ENCODE data around the gene TCERG1L. TPM values are rescaled to one million over a fixed set of nuclear protein-coding genes. Genes with fewer than 3 reads are reported as not detected.

Gene TCERG1L
- total and polyA plus RNA-seq, 4 donors, result 0.02 to 0.09 (median 0.08) TPM; not detected in 1

DNA sequence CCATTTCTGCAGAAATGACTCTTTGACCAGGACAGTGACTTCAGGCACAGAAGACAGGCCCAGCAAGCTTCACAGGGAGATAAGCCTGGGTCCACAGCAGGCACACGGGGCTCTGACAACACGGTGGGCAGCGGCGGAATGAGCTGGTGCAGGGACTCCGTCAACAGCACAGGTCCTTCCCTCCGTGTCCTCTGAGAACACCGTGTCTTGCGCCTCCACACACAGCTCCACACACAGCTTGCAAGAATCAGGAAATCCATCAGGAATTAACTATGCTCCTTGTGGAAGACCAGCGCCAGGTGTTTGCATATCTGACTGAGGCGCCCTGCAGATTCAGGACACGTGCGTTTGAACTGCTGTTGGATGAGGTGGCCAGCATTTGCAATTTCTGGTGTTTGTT, 39.6 kb downstream of the TCERG1L start:
- H3K4me3 ChIP-seq, result no peak overlapping the region
- H3K4me1 ChIP-seq (ENCODE audit: control insufficient read depth in 5 of 5, insufficient read depth in 5 of 5, low read length in 5 of 5), result peaks cover 0 to 8% (median 0%) of the 10 kb centered on the region in 5 donors
- peaks cover 0 to 3% (median 0%) of the 10 kb centered on the region in 4 donors for H3K9me3 ChIP-seq (ENCODE audit: control insufficient read depth in 4 of 4, insufficient read depth in 3 of 4, low read length in 3 of 4)
- no peaks in the 10 kb centered on the region for H3K36me3 ChIP-seq (ENCODE audit: control insufficient read depth in 4 of 4, insufficient read depth in 4 of 4, low read length in 4 of 4)
- H3K27ac ChIP-seq (ENCODE audit: low read depth in 1 of 2, low read length in 1 of 2), result no peak overlapping the region
- DNase-seq (no peak), ATAC-seq (ENCODE audit: insufficient read depth, low FRiP score) (no peak)
- H3K27me3 ChIP-seq (ENCODE audit: control insufficient read depth in 3 of 3, insufficient read depth in 3 of 3, low read length in 2 of 3), result peaks cover 0 to 5% (median 3%) of the 10 kb centered on the region in 3 donors
- TF ChIP-seq, protein P1, sequence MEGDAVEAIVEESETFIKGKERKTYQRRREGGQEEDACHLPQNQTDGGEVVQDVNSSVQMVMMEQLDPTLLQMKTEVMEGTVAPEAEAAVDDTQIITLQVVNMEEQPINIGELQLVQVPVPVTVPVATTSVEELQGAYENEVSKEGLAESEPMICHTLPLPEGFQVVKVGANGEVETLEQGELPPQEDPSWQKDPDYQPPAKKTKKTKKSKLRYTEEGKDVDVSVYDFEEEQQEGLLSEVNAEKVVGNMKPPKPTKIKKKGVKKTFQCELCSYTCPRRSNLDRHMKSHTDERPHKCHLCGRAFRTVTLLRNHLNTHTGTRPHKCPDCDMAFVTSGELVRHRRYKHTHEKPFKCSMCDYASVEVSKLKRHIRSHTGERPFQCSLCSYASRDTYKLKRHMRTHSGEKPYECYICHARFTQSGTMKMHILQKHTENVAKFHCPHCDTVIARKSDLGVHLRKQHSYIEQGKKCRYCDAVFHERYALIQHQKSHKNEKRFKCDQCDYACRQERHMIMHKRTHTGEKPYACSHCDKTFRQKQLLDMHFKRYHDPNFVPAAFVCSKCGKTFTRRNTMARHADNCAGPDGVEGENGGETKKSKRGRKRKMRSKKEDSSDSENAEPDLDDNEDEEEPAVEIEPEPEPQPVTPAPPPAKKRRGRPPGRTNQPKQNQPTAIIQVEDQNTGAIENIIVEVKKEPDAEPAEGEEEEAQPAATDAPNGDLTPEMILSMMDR (IDR thresholded peaks at IDR 0.05; ENCODE audit: control extremely low read depth, extremely low read depth), result no peak
- no peak overlapping the region for H3K9ac ChIP-seq (ENCODE audit: insufficient read depth in 1 of 2, low read length in 2 of 2)
- WGBS, 2 donors, result 84 to 86% methylated on average over 12 of the region's 12 CpGs

DNA sequence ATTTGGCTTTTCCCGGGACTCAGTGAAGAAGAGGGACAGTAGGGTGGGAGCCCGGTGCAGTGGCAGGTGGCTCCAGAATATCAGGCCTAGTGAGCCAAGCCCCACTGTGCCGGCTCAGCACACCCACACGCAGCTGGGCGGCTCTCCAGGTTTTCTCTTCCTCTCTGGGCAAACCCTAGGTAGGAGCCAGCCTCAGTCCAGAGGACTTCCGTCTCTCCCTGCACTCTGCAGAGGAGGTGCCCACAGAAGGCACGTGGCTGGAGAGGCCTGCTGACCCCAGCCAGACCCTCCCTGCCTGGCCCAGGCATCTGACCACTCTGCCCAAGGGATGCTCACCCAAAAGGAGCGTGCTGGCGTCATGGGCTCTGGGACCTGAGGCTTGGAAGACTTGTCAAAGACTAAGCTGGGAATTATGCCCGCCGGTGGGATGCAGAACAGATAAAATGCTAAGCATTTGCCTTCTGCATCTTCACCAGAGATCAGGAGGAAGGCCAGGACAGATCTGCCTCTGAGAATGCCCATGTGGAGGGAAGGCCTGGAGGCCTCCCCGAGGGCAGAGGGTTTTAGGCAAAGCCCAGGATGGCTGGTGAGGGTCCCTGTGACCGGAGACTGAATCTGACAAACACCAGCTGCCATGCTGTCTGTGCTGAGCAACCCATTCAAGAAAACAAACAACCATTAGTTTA, 40.2 kb downstream of the TCERG1L start:
- Histone ChIP-seq H3K27me3 (ENCODE audit: control insufficient read depth in 3 of 3, insufficient read depth in 3 of 3, low read length in 2 of 3) (peaks cover 0 to 5% (median 2%) of the 10 kb centered on the region in 3 donors), H3K36me3 (ENCODE audit: control insufficient read depth in 4 of 4, insufficient read depth in 4 of 4, low read length in 4 of 4) (no peaks in the 10 kb centered on the region), H3K4me3 (no peak overlapping the region), H3K9ac (ENCODE audit: insufficient read depth in 1 of 2, low read length in 2 of 2) (no peak overlapping the region), H3K4me1 (ENCODE audit: control insufficient read depth in 5 of 5, insufficient read depth in 5 of 5, low read length in 5 of 5) (peaks cover 0 to 8% (median 0%) of the 10 kb centered on the region in 5 donors), H3K27ac (ENCODE audit: low read depth in 1 of 2, low read length in 1 of 2) (no peak overlapping the region), H3K9me3 (ENCODE audit: control insufficient read depth in 4 of 4, insufficient read depth in 3 of 4, low read length in 3 of 4) (peaks cover 0 to 3% (median 0%) of the 10 kb centered on the region in 4 donors)
- ATAC-seq (ENCODE audit: insufficient read depth, low FRiP score) (no peak), DNase-seq (peak in 2 of 3 donors; percentile 6 to 17)
- TF ChIP-seq, protein P1 (IDR thresholded peaks at IDR 0.05; ENCODE audit: control extremely low read depth, extremely low read depth), result no peak
- WGBS, 2 donors, result 76 to 85% methylated on average over 13 of the region's 13 CpGs

DNA sequence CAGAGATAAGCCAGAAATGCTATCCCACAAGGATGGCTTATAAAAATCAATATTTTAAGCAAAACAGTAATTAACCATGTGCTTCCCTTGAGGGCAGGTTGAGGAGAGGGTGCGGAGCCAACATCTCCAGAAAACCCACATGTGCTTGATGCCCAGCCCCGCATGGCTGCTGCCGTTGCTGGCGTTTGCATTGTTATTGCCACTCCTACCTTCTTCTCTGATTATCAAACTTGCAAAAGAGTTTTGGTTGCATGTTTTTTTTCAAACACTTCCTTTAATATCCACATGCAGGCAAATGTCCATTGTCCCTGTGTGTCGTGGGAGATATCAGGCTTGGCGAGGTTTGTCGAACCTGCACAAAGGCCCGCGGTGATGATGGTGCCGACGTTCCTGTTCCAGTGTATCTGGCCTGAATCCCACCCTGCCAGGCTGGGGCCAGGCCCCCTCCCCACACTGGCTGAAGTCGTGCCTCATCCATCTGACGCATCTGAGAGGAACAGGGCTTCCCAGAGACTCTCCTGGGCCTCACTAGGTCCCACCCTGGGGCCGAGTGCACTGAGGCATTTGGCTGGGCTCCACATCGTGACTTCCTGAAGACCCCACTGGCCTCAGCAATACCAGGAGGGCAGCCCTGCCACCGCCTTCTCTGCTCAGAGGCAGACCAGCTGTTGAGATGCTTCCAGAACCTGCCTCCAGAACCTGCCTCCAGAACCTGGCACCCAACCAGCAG, 40.9 kb downstream of the TCERG1L start:
- DNase-seq (no peak), ATAC-seq (ENCODE audit: insufficient read depth, low FRiP score) (no peak)
- Histone ChIP-seq H3K9ac (ENCODE audit: insufficient read depth in 1 of 2, low read length in 2 of 2) (no peak overlapping the region), H3K36me3 (ENCODE audit: control insufficient read depth in 4 of 4, insufficient read depth in 4 of 4, low read length in 4 of 4) (no peaks in the 10 kb centered on the region), H3K9me3 (ENCODE audit: control insufficient read depth in 4 of 4, insufficient read depth in 3 of 4, low read length in 3 of 4) (peaks cover 0 to 3% (median 0%) of the 10 kb centered on the region in 4 donors), H3K4me3 (no peak overlapping the region), H3K27me3 (ENCODE audit: control insufficient read depth in 3 of 3, insufficient read depth in 3 of 3, low read length in 2 of 3) (peaks cover 0 to 5% (median 5%) of the 10 kb centered on the region in 3 donors), H3K4me1 (ENCODE audit: control insufficient read depth in 5 of 5, insufficient read depth in 5 of 5, low read length in 5 of 5) (peaks cover 0 to 8% (median 0%) of the 10 kb centered on the region in 5 donors), H3K27ac (ENCODE audit: low read depth in 1 of 2, low read length in 1 of 2) (no peak overlapping the region)
- 72 to 75% methylated on average over 16 of the region's 16 CpGs for WGBS, 2 donors
- TF ChIP-seq, protein P1 (IDR thresholded peaks at IDR 0.05; ENCODE audit: control extremely low read depth, extremely low read depth), result no peak

Measured in lung (tissue), 12 donors.